HT-29 (cell line): Measurements from ENCODE around the gene TBL2. TPM values are rescaled to one million over a fixed set of nuclear protein-coding genes. Genes with fewer than 3 reads are reported as not detected.
"Not testable (repeated sequence)": the region's sequence is repeated elsewhere in the genome, so short reads cannot be mapped to it uniquely, and the experiment has no call there.

ENCODE experiments used
- DNase-seq: peaks from one replicate; pipeline ENCODE4 v3.0.0-alpha.2; 2015; ENCODE audit warnings: low spot score
- total RNA-seq: library from RNA; depleted of rRNA; stranded (reverse); fragments of >200 nt; shearing (Covaris generic); gene quantifications from 2 replicates; pipeline ENCODE4 v1.2.3, GENCODE V29; 2014; rRNA removed

Gene TBL2, protein sequence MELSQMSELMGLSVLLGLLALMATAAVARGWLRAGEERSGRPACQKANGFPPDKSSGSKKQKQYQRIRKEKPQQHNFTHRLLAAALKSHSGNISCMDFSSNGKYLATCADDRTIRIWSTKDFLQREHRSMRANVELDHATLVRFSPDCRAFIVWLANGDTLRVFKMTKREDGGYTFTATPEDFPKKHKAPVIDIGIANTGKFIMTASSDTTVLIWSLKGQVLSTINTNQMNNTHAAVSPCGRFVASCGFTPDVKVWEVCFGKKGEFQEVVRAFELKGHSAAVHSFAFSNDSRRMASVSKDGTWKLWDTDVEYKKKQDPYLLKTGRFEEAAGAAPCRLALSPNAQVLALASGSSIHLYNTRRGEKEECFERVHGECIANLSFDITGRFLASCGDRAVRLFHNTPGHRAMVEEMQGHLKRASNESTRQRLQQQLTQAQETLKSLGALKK
- 73.1 and 94.4 TPM in 2 replicates for total RNA-seq

DNA sequence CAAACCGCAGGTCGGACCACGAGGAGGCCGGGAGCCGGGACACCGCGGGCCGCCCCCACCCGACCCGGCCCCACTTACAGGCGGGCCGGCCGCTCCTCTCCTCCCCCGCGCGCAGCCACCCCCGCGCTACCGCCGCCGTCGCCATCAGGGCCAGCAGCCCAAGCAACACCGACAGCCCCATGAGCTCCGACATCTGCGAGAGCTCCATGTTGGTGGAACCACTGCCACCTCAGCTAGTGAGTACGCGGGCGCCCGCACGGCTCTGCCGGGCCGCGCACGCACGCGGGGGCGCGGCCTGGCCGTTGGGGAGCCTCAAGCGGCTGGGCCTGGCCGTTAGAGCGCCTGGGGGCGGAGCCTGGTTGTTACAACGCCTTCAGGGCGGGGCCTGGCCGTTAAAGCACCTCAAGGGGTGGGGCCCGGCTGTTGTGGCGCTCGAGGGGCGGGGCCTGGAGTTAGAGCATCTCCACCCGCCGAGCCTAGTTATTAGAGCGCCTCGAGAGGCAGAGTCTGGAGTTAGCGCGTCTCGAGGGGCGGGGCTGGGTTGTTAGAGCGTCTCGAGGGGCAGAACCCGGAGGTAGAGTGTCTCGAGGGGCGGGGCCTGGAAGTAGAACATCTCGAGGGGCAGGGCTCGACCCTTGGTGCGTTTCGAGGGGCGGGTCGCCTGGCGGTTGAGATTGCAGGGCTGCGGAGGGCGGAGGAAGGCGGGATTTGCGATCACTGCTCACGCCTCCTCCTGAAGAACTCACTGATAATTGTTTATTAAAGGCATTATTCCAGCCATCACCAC, at the start of gene TBL2:
TSS of gene TBL2 (minus strand) at position 238 of the 787 bp plus-strand sequence. CDS start at position 208, 30 bp downstream.
- peak; percentile 100 for DNase-seq

DNA sequence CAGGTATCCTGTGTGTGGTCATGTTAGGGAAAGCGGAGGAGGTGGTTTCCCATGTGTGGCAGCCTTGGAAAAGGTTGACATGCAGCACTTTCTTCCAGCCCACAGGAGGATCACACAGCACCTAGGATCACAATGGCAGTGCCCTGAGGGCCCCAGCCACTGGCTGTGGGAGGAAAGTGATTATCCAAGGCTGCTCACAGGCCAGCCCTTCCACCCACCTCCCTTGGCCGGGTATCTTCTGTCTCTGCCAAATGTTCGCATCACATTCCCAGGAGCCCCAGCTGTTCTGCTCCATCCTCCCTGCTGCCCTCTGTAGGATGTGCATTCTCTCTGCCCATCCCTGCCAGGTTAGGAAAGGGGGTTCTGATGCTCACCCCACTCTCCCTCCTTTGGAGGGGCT, 48.4 kb upstream of the TBL2 start:
- no peak for DNase-seq

DNA sequence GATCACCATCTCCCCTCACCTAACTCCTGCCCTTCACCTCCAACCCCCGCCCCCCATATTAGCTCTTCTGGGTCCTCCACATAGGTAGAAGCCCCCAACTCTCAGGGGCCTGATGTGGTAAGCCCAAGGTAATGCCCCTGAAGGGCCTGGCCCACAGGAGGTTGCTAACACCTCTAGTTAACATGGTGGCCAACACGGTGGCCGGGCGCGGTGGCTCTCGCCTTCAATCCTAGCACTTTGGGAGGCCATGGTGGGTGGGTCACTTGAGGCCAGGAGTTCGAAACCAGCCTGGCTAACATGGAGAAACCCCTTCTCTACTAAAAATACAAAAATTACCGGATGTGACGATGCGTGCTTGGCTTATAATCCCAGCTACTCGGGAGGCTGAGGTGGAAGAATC, 46.9 kb upstream of the TBL2 start:
- no peak for DNase-seq

DNA sequence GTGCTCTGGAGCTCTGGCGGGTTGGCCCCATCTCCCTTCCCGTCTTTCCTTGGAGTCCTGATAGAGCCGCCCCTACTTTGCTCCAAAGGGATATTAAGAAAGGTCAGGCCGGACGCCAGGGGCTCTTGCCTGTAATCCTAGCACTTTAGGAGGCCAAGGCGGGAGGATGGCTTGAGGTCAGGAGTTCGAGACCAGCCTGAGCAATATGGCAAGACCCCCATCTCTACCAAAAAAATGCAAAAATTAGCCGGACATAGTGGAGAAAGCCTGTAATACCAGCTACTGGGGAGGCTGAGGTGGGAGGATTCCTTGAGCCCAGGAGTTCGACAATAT, 46.3 kb upstream of the TBL2 start:
- no peak for DNase-seq

DNA sequence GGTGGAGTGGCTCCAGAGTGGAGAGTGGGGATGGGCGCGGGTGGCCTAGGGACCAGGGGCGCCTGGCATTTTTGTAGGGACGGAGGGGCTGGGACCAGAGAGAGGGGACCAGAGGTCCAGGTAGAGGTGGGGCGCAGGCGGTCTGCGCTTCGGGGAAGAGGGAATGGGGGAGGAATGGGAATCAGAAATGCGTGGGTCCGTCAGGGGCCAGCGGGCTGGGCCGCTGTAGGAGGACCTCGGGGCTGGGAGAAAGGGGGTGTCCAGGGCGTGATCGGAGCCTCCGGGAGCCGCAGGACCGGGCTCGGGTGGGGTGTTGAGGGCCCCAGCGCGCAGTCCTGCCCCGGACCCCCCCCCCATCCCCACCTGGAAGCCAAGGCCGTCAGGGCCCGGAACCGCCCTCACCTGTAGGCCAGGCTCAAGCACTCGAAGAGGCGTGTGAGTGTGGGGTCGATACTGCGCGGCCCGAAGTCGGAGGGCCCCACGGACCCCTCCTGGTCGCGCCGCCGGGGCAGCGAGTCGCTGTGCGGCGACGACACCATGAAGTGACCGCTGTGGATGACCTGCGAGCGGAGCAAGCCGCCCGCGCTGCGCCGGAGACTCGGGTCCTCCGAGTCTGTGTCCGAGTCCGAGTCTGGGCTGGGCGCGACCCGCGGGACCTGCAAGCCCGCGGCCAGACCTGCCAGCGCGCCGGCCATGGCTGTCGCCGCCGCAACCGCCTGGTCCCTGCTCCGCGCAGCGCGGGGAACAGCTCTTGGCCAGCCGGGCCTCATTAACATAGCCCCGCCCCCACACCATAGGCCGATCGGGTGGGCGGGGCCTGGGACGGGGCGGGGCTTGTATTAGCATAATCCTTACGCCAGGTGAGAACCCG, 45.7 kb upstream of the TBL2 start, which contains the start of gene MLXIPL:
TSS of gene MLXIPL (minus strand) at position 725 of the 871 bp plus-strand sequence. CDS start at position 695, 30 bp downstream.
- DNase-seq = peak; percentile 96

DNA sequence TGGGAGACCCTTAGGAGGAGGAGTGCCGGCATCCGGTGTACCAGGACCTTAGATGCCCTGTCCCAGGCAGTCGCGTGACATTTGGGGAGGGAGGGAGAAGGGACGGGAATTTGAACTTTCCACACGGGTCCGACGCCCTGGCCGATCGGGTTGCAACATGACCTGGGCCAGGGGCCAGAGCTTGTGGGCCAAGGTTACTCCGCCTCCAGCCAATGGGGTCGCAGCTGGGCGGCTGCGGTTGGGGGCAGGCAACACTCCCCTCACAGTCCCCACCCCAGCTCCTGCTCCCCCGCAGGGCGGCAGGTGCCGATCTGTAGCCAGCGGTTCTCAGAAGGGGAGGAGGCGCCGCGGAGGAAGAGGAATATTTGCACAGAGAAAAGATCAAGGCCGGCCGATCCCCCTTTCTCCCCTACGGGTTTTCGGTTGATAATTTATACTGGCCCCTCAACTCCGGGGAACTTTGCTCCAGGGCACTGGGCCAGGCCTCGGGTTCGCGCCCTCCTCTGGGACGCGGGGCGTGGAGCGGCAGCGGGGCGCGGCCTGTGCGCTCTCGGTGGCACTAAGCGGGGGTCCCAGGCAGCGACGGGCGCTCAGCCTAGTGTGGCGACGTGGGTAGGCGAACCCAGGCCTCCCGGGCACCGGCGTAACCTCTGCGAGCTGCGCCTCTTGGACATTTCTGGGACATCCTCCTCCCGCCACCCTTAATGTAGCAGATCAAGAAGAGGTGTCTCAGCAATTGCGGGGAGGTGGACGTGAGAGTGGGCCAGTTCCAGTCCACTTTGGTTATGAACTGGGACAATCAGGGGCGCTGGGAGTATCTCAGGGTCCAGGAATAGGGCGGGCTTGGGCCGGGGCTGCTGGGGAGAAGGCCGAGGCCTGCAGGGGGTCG, 44.8 kb upstream of the TBL2 start:
- DNase-seq = no peak

DNA sequence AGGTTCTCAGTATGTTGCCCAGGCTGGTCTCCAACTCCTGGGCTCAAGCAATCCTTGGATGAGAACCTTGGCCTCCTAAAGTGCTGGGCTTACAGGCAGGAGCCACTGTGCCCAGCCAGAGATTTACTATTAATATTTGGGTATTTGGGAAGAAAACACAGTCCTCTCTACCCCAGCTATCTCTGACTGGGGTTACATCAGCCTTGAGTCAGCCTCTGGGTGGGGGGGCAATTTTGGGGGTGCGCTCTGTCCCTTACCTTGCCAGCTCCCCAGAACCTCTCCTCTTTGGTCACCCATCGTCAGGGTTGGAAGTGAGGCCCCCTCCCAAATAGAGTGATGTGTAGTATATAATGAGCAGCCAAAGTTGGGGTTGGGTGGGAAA, 44.1 kb upstream of the TBL2 start:
- DNase-seq = no peak

DNA sequence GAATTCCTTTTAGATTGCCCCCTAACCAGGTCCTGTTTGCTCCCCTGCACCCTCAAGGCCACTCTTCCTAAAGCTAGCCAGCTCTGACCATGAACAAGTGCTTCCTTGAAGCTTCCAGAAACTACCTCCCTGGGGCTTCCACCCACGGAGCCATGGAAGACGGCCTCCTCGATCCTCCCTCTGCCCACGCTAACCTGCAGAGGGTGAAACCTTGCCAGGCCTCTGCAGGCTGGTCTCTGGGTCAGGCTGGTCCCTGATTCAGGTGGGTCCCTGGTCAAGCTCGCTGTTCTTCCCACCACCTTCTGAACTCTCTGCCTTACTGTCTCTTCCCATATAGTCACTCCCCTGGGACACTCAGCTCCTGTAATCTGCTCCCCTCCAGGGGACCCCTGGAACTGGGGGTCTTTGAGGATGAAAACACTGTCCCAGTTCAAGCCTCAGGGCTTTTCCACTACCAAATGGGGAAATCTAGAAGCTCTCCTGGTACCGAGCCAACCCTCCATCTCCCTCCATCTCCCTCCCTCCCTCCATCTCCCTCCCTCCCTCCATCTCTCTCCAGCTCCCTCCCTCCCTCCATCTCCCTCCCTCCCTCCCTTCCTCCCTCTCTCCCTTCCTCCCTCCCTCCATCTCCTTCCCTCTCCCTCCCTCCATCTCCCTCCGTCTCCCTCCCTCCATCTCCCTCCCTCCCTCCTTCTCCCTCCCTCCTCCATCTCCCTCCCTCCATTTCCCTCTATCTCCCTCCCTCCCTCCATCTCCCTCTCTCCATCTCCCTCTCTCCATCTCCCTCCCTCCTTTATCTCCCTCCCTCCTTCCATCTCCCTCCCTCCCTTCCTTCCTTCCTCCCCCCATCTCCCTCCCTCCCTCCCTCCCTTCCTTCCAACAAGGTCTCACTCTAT, 43.0 kb upstream of the TBL2 start:
- DNase-seq = no peak

DNA sequence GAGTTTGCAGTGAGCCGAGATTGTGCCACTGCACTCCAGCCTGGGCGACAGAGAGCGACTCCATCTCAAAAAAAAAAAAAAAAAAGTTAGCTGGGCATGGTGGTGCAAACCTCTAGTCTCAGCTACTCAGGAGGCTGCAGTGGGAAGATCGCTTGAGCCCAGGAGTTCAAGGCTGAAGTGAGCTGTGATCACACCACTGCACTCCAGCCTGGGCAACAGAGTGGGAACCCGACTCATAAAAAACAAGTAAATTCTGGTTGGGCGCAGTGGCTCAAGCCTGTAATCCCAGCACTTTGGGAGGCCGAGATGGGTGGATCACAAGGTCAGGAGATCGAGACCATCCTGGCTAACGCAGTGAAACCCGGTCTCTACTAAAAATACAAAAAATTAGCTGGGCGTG, 41.0 kb upstream of the TBL2 start:
- DNase-seq = not testable (repeated sequence)

DNA sequence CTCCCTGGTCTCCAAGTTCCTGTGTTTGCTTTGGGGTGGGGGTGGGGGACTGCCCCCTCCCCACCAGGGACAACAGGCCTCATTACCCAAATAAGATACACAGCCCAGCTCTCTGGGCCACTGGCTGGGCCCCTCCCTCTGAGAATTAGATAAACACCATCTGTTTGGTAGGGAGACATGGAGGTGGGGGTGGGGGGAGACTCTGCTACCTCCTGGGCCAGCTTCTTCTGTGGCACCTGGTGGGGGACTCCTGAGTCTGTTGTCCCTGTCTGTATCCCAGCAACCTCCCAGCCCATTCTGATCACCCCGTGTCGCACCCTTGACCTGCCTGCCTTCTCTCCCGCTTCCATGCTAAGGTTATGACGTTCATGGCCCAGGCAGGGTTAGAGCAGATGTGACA, 40.2 kb upstream of the TBL2 start:
- DNase-seq = no peak

DNA sequence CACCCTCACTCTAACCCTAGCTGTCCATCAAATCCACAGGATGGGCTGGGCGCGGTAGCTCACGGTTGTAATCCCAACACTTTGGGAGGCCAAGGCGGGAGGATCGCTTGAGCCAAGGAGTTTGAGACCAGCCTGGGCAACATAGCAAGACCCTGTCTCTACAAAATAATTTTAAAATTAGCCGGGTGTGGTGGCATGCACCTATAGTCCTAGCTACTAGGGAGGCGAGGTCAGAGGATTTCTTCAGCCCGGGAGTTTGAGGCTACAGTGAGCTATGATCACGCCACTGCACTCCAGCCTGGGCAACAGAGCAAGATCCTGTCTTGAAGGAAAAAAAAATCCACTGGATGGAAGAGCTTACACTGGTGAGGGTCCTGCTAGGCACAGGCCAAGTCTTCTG, 39.1 kb upstream of the TBL2 start:
- DNase-seq = not testable (repeated sequence)

DNA sequence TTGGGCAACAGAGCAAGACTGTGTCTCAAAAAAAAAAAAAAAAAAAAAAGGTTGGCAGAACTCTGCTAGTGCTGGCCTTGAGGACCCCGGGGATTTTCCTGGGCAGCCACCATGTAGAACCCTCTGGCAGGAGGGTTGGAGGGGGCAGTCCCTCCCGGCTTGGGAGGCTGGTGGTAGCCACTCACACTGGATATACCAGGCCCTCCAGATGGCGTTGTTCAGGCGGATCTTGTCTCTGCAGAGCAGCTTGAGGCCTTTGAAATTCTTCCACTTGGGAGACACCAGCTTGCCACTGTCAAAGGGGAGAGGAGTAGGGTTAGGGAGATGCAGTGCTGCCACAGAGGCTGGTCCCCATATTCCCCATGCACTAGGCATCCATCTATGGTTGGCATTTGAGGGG, 37.5 kb upstream of the TBL2 start:
- DNase-seq = peak; percentile 28

DNA sequence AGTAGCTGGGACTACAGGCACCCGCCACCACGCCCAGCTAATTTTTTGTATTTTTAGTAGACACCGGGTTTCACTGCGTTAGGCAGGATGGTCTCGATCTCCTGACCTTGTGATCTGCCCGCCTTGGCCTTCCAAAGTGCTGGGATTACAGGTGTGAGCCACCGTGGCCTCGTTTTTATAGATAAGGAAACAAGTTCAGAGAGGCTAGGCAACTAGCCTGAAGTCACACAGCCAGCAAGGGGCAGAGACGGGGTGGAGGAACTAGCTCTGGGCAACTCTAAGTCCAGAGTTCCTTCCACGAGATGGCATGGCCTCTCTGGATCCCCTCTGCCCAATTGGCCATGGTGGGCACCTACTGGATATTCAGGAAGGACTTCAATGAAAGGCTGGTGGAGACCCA, 36.6 kb upstream of the TBL2 start:
- DNase-seq = not testable (repeated sequence)

DNA sequence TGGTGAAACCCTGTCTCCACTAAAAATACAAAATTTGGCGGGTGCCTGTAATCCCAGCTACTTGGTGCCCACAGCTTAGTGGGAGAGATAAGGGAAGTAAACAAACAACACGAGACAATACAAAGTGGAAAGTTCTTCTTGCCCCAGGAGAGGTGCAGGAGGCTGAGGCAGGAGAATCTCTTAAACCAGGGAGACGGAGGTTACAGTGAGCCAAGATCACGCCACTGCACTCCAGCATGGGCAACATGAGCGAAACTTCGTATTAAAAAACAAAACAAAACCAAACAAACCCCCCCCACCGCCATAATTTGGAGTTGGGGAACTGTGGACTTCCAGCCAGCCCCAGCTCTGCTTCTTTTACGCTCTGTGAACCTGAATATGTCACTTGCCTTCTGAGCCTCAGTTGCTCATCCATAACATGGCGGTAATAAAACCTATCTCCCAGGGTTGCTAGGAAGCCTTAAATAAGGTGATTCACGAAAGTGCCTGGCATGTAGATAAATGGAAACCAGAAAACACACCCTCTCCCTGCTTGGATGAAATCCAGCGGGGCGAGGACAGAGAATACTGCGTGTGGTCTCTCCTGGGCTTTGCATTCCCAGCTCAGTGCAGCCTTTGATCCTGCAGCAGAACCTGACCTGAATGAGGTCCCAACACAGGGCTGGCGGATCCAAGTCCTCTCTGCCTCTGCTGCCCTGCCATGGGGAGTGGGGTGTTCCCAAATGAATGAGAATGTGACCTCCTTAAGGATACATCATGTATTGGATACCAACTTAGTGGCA, 35.8 kb upstream of the TBL2 start:
- DNase-seq = peak; percentile 32

DNA sequence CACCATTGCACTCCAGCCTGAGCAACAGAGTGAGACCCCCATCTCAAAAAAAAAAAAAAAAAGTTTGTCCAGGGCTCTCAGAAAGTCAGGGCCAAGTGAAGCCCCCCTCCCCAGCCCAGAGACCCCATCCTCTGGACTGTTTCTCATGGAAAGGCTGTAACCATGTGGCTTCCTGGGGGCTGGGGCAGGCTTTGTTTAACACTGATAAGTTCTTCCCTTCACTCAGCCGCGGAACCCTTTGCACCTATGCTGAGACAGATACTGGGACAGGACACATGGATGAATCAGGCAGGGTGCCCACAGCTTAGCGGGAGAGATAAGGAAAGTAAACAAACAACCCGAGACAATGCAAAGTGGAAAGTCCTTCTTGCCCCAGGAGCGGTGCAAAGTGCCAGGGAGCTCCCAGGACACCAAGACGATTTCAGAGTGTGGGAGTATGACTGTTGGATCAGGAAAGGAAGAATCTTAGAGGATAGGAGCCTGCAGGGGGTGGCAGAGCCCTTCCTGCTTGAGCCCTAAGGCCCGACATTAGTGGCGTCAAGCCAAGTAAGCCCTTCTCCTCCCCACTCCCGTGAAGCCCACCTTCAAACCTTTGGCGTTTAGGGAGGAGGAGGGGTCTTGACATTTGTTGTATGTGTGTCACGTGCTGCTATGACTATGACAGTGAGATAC, 34.4 kb upstream of the TBL2 start:
- DNase-seq = peak; percentile 68

DNA sequence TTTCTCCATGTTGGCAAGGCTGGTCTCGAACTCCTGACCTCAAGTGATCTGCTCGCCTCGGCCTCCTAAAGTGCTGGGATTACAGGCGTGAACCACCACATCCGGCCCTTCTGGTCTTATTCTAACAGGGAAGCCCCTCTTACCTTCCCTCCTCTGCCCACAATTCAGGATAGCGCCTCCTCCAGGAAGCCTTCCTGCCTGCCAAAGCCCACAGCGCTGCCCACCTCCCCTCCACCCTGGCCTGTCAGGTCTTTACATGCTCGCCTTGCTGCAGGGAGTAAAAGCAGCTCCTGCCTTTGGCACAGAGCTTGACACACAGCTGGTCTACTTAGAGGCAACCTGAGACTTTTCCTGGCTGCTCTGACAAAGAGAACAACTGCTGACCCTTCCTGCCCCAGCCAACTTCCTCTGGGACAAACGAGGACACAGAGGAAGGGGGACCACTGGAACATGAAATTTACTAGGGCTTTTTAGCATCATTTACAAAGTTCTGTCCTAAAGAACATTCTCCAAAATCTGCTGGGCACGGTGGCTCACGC, 32.7 kb upstream of the TBL2 start:
- DNase-seq = no peak

DNA sequence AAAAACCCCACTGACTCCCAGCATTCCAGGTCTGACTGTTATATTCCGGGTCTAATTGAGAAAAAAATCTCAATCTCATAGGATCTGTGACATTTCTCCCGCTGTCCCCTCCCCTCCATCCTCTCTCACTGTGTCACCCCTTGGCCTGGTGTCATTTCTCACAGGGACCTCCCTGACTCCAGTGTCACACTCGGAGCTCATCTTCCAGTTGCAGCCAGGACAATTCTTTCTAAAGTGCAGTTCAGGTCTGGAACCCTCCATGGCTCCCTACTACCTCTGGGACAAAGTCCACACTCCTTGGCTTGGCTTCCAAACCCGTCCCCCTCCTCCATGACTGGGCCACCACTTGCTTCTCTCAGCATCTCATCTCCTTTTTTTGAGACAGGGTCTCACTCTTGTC, 31.7 kb upstream of the TBL2 start:
- no peak for DNase-seq

DNA sequence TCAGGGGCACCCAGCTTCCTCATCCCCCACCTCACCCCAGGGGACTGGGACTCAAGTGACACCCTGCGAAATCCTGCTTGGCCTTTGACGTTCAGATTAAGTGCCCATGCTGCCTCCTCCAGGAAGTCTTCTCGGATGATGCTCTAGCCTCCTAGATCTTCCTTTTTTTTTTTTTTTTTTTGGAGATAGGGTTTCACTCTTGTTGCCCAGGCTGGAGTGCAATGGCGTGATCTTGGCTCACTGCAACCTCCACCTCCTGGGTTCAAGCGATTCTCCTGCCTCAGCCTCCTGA, 29.3 kb upstream of the TBL2 start:
- not testable (repeated sequence) for DNase-seq
